ENCODE data around the gene TDRD3. TPM values are rescaled to one million over a fixed set of nuclear protein-coding genes. Genes with fewer than 3 reads are reported as not detected.

Gene TDRD3
- total RNA-seq (2014; rRNA removed) (5.8 and 7.5 TPM in 2 replicates), Bru-seq, nascent RNA (percentile 65 among the genes with signal in this experiment), BruChase-seq, experiment 1, labeled RNA remaining after a 6-hour chase (percentile 54 among the genes with signal in this experiment), BruChase-seq, experiment 2, labeled RNA remaining after a 2-hour chase (percentile 63 among the genes with signal in this experiment)
- long read RNA-seq, partial matches to known transcripts = 5 of 21 reads
- long read RNA-seq, other reads (novel, unspliced or antisense) = 13 of 21 reads

GRCh38 chr13:60396783-60397703 lies at the start of gene TDRD3:
TSS of gene TDRD3 (plus strand) at chr13:60397220. CDS start at chr13:60397365, 145 bp downstream.
- peak within 1 kb of the TSS; percentile 90 for H3K9ac ChIP-seq (ENCODE audit: low read length)
- CTCF ChIA-PET = interaction anchor here (0.6 to 1.1 kb wide), 2 partner anchors 34 to 232 kb away, joined by 3 to 4 read pairs; no protein-coding TSS in a partner anchor
- H3K4me3 ChIP-seq (ENCODE audit: low read length) = peak within 1 kb of the TSS; percentile 89
- no peaks in the 10 kb centered on the region for H3K9me2 ChIP-seq (replicated peaks; ENCODE audit: low read length)
- BruUV-seq (replicated peaks) = TSS peak; percentile 82
- H3K9me3 ChIP-seq (ENCODE audit: low read length) = no peaks in the 10 kb centered on the region
- H3K4me2 ChIP-seq (ENCODE audit: low read length) = peak within 1 kb of the TSS; percentile 98
- no peaks in the 10 kb centered on the region for H3F3A ChIP-seq (ENCODE audit: low read length, unreplicated experiment)
- DNase-seq (peak; percentile 73), ATAC-seq (peak; percentile 64)
- peaks cover 20% of the 10 kb centered on the region for H3K4me1 ChIP-seq (ENCODE audit: insufficient read depth, low read length)
- no peaks in the 10 kb centered on the region for H3K27me3 ChIP-seq (ENCODE audit: low read length)
- peak within 1 kb of the TSS; percentile 91 for H2AFZ ChIP-seq (ENCODE audit: low read length)
- POLR2A ChIA-PET (ENCODE audit: unreplicated experiment) = interaction anchor here (0.5 to 0.6 kb wide), 2 partner anchors 57 to 175 kb away, joined by 3 to 10 read pairs; no protein-coding TSS in a partner anchor
- no peaks in the 10 kb centered on the region for H4K20me1 ChIP-seq (ENCODE audit: low read length)
- TF ChIP-seq EZH2 (IDR thresholded peaks at IDR 0.05; ENCODE audit: low read length, unreplicated experiment) (no peak), CTCF (conservative IDR thresholded peaks at IDR 0.05; ENCODE audit: low read depth, low read length) (peak; percentile 69), EZH2phosphoT487 (IDR thresholded peaks at IDR 0.05; ENCODE audit: borderline replicate concordance, low read length) (no peak)
- H3K36me3 ChIP-seq (ENCODE audit: low read depth, low read length) = no peaks in the 10 kb centered on the region
- intact Hi-C loops (cut with micrococcal nuclease) = loop anchor here (1.0 kb wide), 1 partner anchor 34 kb away; no protein-coding TSS in a partner anchor
- peaks cover 36% of the 10 kb centered on the region for H3K79me2 ChIP-seq (ENCODE audit: low read length)
- peak within 1 kb of the TSS; percentile 73 for H3K27ac ChIP-seq (ENCODE audit: low read length)

- Histone ChIP-seq H3K27me3 (ENCODE audit: low read length) (peaks cover 44% of the 10 kb centered on the region), H3F3A (ENCODE audit: low read length, unreplicated experiment) (no peaks in the 10 kb centered on the region), H3K4me3 (ENCODE audit: low read length) (no peak overlapping the region), H3K4me2 (ENCODE audit: low read length) (no peak overlapping the region), H3K9me2 (replicated peaks; ENCODE audit: low read length) (no peaks in the 10 kb centered on the region), H3K79me2 (ENCODE audit: low read length) (no peaks in the 10 kb centered on the region), H2AFZ (ENCODE audit: low read length) (no peak overlapping the region), H3K4me1 (ENCODE audit: insufficient read depth, low read length) (no peaks in the 10 kb centered on the region), H4K20me1 (ENCODE audit: low read length) (no peaks in the 10 kb centered on the region), H3K9me3 (ENCODE audit: low read length) (no peaks in the 10 kb centered on the region), H3K36me3 (ENCODE audit: low read depth, low read length) (no peaks in the 10 kb centered on the region), H3K9ac (ENCODE audit: low read length) (no peak overlapping the region), H3K27ac (ENCODE audit: low read length) (no peak overlapping the region)
- BruUV-seq (replicated peaks) = no TSS peak
- ATAC-seq (no peak), DNase-seq (no peak)
- no peak for TF ChIP-seq EZH2phosphoT487 (IDR thresholded peaks at IDR 0.05; ENCODE audit: borderline replicate concordance, low read length)
- TF ChIP-seq EZH2 (IDR thresholded peaks at IDR 0.05; ENCODE audit: low read length, unreplicated experiment) = no peak
- no peak for TF ChIP-seq CTCF (conservative IDR thresholded peaks at IDR 0.05; ENCODE audit: low read depth, low read length)
- intact Hi-C loops (cut with micrococcal nuclease) = no loop called here
- ChIA-PET CTCF (no interaction called here), POLR2A (ENCODE audit: unreplicated experiment) (no interaction called here)
Measured at GRCh38 chr13:60347690-60348089, 49.3 kb upstream of the TDRD3 start.
